PC-3 (cell line): ENCODE measurements around the gene MAST2. TPM values are rescaled to one million over a fixed set of nuclear protein-coding genes. Genes with fewer than 3 reads are reported as not detected.
"Not testable (repeated sequence)": the region's sequence is repeated elsewhere in the genome, so short reads cannot be mapped to it uniquely, and the experiment has no call there.

Experiments used
- ATAC-seq: fragments of 200-7000 bp; cut with Tn5 transposase; 2 replicates; pipeline ENCODE4 v1.9.1; 2020; ENCODE audit warnings: mild to moderate bottlenecking, moderate library complexity
- BruUV-seq: library from RNA; stranded (reverse); fragments of 400-500 nt; replicated peaks from 2 replicates; lab custom pipeline; 2021; lab: Mats Ljungman, UMichigan
- CTCF ChIA-PET: fragments of 300-600 bp; sonication (Branson Sonifier 250); formaldehyde crosslinking; loops from one replicate; lab custom pipeline; 2022; ENCODE audit warnings: antibody characterized with exemption; lab: Charles Lee
- POLR2A ChIA-PET: fragments of 300-600 bp; sonication (Branson Sonifier 250); formaldehyde crosslinking; loops from one replicate; lab custom pipeline; 2022; ENCODE audit warnings: antibody characterized with exemption; ENCODE audit not compliant: unreplicated experiment; lab: Charles Lee
- DNase-seq: peaks from one replicate; pipeline ENCODE4 v3.0.0-alpha.2; 2015
- H2AFZ ChIP-seq: fragments of 300-600 bp; sonication (generic); 2 replicates; pipeline ENCODE4 v1.6.0; 2016; ENCODE audit warnings: antibody characterized with exemption, low read length
- H3F3A ChIP-seq: fragments of 300-600 bp; sonication (generic); one replicate; pipeline ENCODE4 v1.6.0; 2017; ENCODE audit warnings: antibody characterized with exemption, low read length, control low read depth, mild to moderate bottlenecking; ENCODE audit not compliant: unreplicated experiment
- H3K27ac ChIP-seq: fragments of 300-600 bp; sonication (generic); 2 replicates; pipeline ENCODE4 v1.5.1; 2016; ENCODE audit warnings: mild to moderate bottlenecking, low read length
- H3K27me3 ChIP-seq: fragments of 300-600 bp; sonication (generic); 2 replicates; pipeline ENCODE4 v1.6.1; 2016; ENCODE audit warnings: low read length, mixed read lengths
- H3K36me3 ChIP-seq: fragments of 300-600 bp; sonication (generic); 2 replicates; pipeline ENCODE4 v1.6.1; 2016; ENCODE audit warnings: low read depth, mixed run types, low read length, mixed read lengths
- H3K4me1 ChIP-seq: fragments of 300-600 bp; sonication (generic); 2 replicates; pipeline ENCODE4 v1.5.1; 2016; ENCODE audit warnings: low read length; ENCODE audit not compliant: insufficient read depth
- H3K4me2 ChIP-seq: fragments of 300-600 bp; sonication (generic); 2 replicates; pipeline ENCODE4 v1.6.0; 2016; ENCODE audit warnings: low read length
- H3K4me3 ChIP-seq: fragments of 300-600 bp; sonication (generic); 2 replicates; pipeline ENCODE4 v1.5.1; 2016; ENCODE audit warnings: mild to moderate bottlenecking, low read length, mixed read lengths
- H3K79me2 ChIP-seq: fragments of 300-600 bp; sonication (generic); 2 replicates; pipeline ENCODE4 v1.6.1; 2017; ENCODE audit warnings: low read length, mixed read lengths
- H3K9ac ChIP-seq: fragments of 300-600 bp; sonication (generic); 2 replicates; pipeline ENCODE4 v1.6.0; 2016; ENCODE audit warnings: mild to moderate bottlenecking, low read length
- H3K9me2 ChIP-seq: fragments of 300-600 bp; sonication (generic); replicated peaks from 2 replicates; pipeline ENCODE4 v1.6.1; 2016; ENCODE audit warnings: mixed run types, low read length, mixed read lengths
- H3K9me3 ChIP-seq: fragments of 300-600 bp; sonication (generic); 2 replicates; pipeline ENCODE4 v1.6.1; 2016; ENCODE audit warnings: low read length, mixed read lengths
- H4K20me1 ChIP-seq: fragments of 300-600 bp; sonication (generic); 2 replicates; pipeline ENCODE4 v1.6.1; 2016; ENCODE audit warnings: low read length, mixed read lengths
- EZH2 ChIP-seq: fragments of 300-600 bp; sonication (generic); IDR thresholded peaks from one replicate; pipeline ENCODE4 v1.6.1; 2017; ENCODE audit warnings: antibody characterized with exemption, mild to moderate bottlenecking, low read length; ENCODE audit not compliant: unreplicated experiment
- EZH2phosphoT487 ChIP-seq: fragments of 300-600 bp; sonication (generic); IDR thresholded peaks from 2 replicates; pipeline ENCODE4 v1.6.1; 2018; ENCODE audit warnings: mild to moderate bottlenecking, antibody characterized with exemption, low read length, borderline replicate concordance
- intact Hi-C: fragments of 100-400 bp; cut with micrococcal nuclease; formaldehyde crosslinking; loops from 2 replicates; pipeline ENCODE4 v1.9.0; 2023
- total RNA-seq: library from RNA; depleted of rRNA; stranded (reverse); fragments of >200 nt; gene quantifications from 2 replicates; pipeline ENCODE4 v1.2.3, GENCODE V29; 2014
- TF ChIP-seq, protein P1 (sequence below): fragments of 300-600 bp; sonication (generic); conservative IDR thresholded peaks from 2 replicates; pipeline ENCODE4 v1.5.1; 2017; ENCODE audit warnings: antibody characterized with exemption, low read depth, mild to moderate bottlenecking, low read length

The MAST2 gene
- total RNA-seq, 1 experiment from 2014 or later, result 29.3 TPM

GRCh38 chr1:45925728-45926287 is 122.4 kb downstream of the MAST2 start:
- intact Hi-C loops, result loop anchor here (5.0 kb wide), 1 partner anchor 39 kb away; no protein-coding TSS in a partner anchor
- CTCF ChIA-PET, result no interaction called here
- no peak for TF ChIP-seq EZH2
- no peak for TF ChIP-seq EZH2phosphoT487
- TF ChIP-seq, protein P1, sequence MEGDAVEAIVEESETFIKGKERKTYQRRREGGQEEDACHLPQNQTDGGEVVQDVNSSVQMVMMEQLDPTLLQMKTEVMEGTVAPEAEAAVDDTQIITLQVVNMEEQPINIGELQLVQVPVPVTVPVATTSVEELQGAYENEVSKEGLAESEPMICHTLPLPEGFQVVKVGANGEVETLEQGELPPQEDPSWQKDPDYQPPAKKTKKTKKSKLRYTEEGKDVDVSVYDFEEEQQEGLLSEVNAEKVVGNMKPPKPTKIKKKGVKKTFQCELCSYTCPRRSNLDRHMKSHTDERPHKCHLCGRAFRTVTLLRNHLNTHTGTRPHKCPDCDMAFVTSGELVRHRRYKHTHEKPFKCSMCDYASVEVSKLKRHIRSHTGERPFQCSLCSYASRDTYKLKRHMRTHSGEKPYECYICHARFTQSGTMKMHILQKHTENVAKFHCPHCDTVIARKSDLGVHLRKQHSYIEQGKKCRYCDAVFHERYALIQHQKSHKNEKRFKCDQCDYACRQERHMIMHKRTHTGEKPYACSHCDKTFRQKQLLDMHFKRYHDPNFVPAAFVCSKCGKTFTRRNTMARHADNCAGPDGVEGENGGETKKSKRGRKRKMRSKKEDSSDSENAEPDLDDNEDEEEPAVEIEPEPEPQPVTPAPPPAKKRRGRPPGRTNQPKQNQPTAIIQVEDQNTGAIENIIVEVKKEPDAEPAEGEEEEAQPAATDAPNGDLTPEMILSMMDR, result no peak
- H3F3A ChIP-seq, result peaks cover 10% of the 10 kb centered on the region
- BruUV-seq, result no TSS peak
- no peak overlapping the region for H3K4me3 ChIP-seq
- no peak overlapping the region for H3K9ac ChIP-seq
- no peaks in the 10 kb centered on the region for H3K9me3 ChIP-seq
- no peak overlapping the region for H2AFZ ChIP-seq
- H4K20me1 ChIP-seq, result no peaks in the 10 kb centered on the region
- H3K36me3 ChIP-seq, result no peaks in the 10 kb centered on the region
- peaks cover 20% of the 10 kb centered on the region for H3K4me1 ChIP-seq
- POLR2A ChIA-PET, result no interaction called here
- H3K27ac ChIP-seq, result no peak overlapping the region
- H3K9me2 ChIP-seq, result no peaks in the 10 kb centered on the region
- no peak for DNase-seq
- H3K4me2 ChIP-seq, result no peak overlapping the region
- no peak for ATAC-seq
- 0 out of 2 replicates have a peak, but pooled peaks cover 5% of the 10 kb centered on the region for H3K79me2 ChIP-seq
- no peaks in the 10 kb centered on the region for H3K27me3 ChIP-seq

- DNase-seq (no peak), ATAC-seq (no peak)
- ChIA-PET POLR2A (no interaction called here), CTCF (no interaction called here)
- no peaks in the 10 kb centered on the region for H3K27me3 ChIP-seq
- BruUV-seq, result no TSS peak
- H2AFZ ChIP-seq, result no peak overlapping the region
- peaks cover 20% of the 10 kb centered on the region for H3K4me1 ChIP-seq
- TF ChIP-seq EZH2phosphoT487, result no peak
- no peak for TF ChIP-seq EZH2
- TF ChIP-seq, protein P1, result no peak
- peaks cover 10% of the 10 kb centered on the region for H3F3A ChIP-seq
- 0 out of 2 replicates have a peak, but pooled peaks cover 8% of the 10 kb centered on the region for H3K79me2 ChIP-seq
- no peak overlapping the region for H3K9ac ChIP-seq
- no peak overlapping the region for H3K4me2 ChIP-seq
- intact Hi-C loops, result loop anchor here (5.0 kb wide), 1 partner anchor 39 kb away; no protein-coding TSS in a partner anchor
- H3K4me3 ChIP-seq, result no peak overlapping the region
- H3K9me3 ChIP-seq, result no peaks in the 10 kb centered on the region
- H3K9me2 ChIP-seq, result no peaks in the 10 kb centered on the region
- no peaks in the 10 kb centered on the region for H4K20me1 ChIP-seq
- no peak overlapping the region for H3K27ac ChIP-seq
- H3K36me3 ChIP-seq, result no peaks in the 10 kb centered on the region
These were observed 122.9 kb downstream of the MAST2 start for GRCh38 chr1:45926330-45926729.

DNA sequence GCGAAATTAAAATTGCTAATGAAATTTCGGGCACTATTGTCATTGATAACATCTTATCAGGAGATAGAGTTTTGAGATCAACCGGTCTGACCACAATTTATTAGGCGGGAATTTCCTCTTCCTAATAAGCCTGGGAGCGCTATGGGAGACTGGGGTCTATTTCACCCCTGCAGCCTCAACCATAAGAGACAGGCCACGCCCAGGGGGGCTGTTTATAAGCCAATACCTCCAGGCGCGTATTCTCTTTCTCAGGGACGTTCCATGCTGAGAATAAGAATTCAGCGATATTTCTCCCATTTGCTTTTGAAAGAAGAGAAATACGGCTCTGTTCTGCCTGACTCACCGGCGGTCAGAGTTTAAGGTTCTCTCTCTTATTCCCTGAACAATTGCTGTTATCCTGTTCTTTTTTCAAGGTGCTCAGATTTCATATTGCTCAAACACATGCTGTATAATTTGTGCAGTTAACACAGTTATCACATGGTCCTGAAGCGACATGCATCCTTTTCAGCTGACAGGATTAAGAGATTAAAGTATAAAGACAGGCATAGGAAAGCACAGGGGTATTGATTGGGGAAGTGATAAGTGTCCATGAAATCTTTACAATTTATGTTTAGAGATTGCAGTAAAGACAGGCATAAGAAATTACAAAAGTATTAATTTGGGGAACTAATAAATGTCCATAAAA is 124.0 kb downstream of the MAST2 start:
- intact Hi-C loops, result loop anchor here (5.0 kb wide), 1 partner anchor 40 kb away; no protein-coding TSS in a partner anchor
- H3K79me2 ChIP-seq, H4K20me1 ChIP-seq, H3K9me3 ChIP-seq, H3K27ac ChIP-seq, H3K9ac ChIP-seq, H2AFZ ChIP-seq, H3K27me3 ChIP-seq, H3F3A ChIP-seq, H3K4me3 ChIP-seq, H3K36me3 ChIP-seq, BruUV-seq, CTCF ChIA-PET, H3K4me2 ChIP-seq, ATAC-seq, H3K9me2 ChIP-seq, POLR2A ChIA-PET, DNase-seq: not testable (repeated sequence)
- peaks cover 20% of the 10 kb centered on the region for H3K4me1 ChIP-seq
